Endothelial cell of umbilical vein (primary cell): ENCODE data around the gene NCKAP5. TPM values are rescaled to one million over a fixed set of nuclear protein-coding genes. Genes with fewer than 3 reads are reported as not detected.

ENCODE experiments used
- BruUV-seq: library from RNA; stranded (reverse); fragments of 400-500 nt; replicated peaks from 2 replicates; lab custom pipeline; 2021; lab: Mats Ljungman, UMichigan
- CTCF ChIA-PET: fragments of 300-600, 350-600 bp; sonication (Branson Sonifier 250); formaldehyde crosslinking; loops from one replicate; lab custom pipeline; 2021; ENCODE audit warnings: antibody characterized with exemption, inconsistent platforms; lab: Charles Lee
- POLR2A ChIA-PET: fragments of 300-600, 350-600 bp; sonication (Branson Sonifier 250); formaldehyde crosslinking; loops from one replicate; lab custom pipeline; 2021; ENCODE audit warnings: antibody characterized with exemption, inconsistent platforms; lab: Charles Lee
- DNase-seq: peaks from one replicate; pipeline ENCODE4 v3.0.0-alpha.2; 2011; ENCODE audit warnings: low read depth, low spot score
- FAIRE-seq: peaks from 2 replicates; lab custom pipeline; 2011; peaks lifted over from hg19 to GRCh38; lab: Jason Lieb, UNC
- H2AFZ ChIP-seq: 2 replicates; pipeline ENCODE4 v1.6.0; 2012; ENCODE audit warnings: low read depth, low read length, control low read depth, inconsistent platforms
- H3K27ac ChIP-seq: 2 replicates; pipeline ENCODE4 v1.5.1; 2011; ENCODE audit warnings: low read depth, mild to moderate bottlenecking, control low read depth, low read length, moderate library complexity; ENCODE audit not compliant: insufficient read depth
- H3K27me3 ChIP-seq, 2 experiments: 2 replicates each; pipeline versions ENCODE4 v1.6.0 to v1.6.1; 2011; ENCODE audit warnings: low read length in 2 of 2, mixed read lengths in 1 of 2; ENCODE audit not compliant: control insufficient read depth in 2 of 2, insufficient read depth in 2 of 2
- H3K36me3 ChIP-seq, 2 experiments: 2 replicates in 1 of 2; 3 replicates in 1 of 2; pipeline ENCODE4 v1.5.1; 2011; ENCODE audit warnings: low read length in 2 of 2, mild to moderate bottlenecking in 1 of 2, moderate library complexity in 1 of 2; ENCODE audit not compliant: control insufficient read depth in 2 of 2, insufficient read depth in 2 of 2; ENCODE audit errors: extremely low read depth in 1 of 2
- H3K4me1 ChIP-seq: 3 replicates; pipeline ENCODE4 v1.5.1; 2011; ENCODE audit warnings: mild to moderate bottlenecking, low read length; ENCODE audit not compliant: control insufficient read depth, insufficient read depth; ENCODE audit errors: extremely low read depth
- H3K4me2 ChIP-seq: 2 replicates; pipeline ENCODE4 v1.6.1; 2011; ENCODE audit warnings: low read length, control low read depth, mixed read lengths; ENCODE audit not compliant: insufficient read depth
- H3K4me3 ChIP-seq, 3 experiments: fragments of 200-600 bp in 1 of 3; sonication (generic), shearing (Covaris generic) in 1 of 3; replicated peaks in 1 of 3; 2 replicates each; pipeline ENCODE4 v1.5.1; 2011 to 2016; ENCODE audit warnings: control low read depth in 3 of 3, low read length in 3 of 3, mild to moderate bottlenecking in 2 of 3, inconsistent platforms in 1 of 3, low read depth in 1 of 3, moderate library complexity in 1 of 3; ENCODE audit not compliant: insufficient read depth in 1 of 3
- H3K79me2 ChIP-seq: 2 replicates; pipeline ENCODE4 v1.6.0; 2012; ENCODE audit warnings: low read length, inconsistent platforms; ENCODE audit not compliant: control insufficient read depth, insufficient read depth
- H3K9ac ChIP-seq: replicated peaks from 2 replicates; pipeline ENCODE3; 2011; ENCODE audit warnings: low read length, control low read depth; ENCODE audit not compliant: insufficient read depth; ENCODE audit errors: extremely low read depth
- H3K9me1 ChIP-seq: replicated peaks from 3 replicates; pipeline ENCODE4 v1.6.0; 2011; ENCODE audit warnings: mild to moderate bottlenecking, low read length; ENCODE audit not compliant: control insufficient read depth, insufficient read depth; ENCODE audit errors: extremely low read depth
- H3K9me3 ChIP-seq: replicated peaks from 2 replicates; pipeline ENCODE4 v1.5.1; 2012; ENCODE audit warnings: low read length, inconsistent platforms; ENCODE audit not compliant: control insufficient read depth, insufficient read depth
- H4K20me1 ChIP-seq: replicated peaks from 2 replicates; pipeline ENCODE3; 2011; ENCODE audit warnings: mild to moderate bottlenecking, low read length; ENCODE audit not compliant: control insufficient read depth, insufficient read depth; ENCODE audit errors: extremely low read depth
- CTCF ChIP-seq, 2 donors: IDR thresholded peaks; 1 replicate in 1 of 2; 2 replicates in 1 of 2; pipeline ENCODE4 v1.5.1; 2011; ENCODE audit warnings: low read length in 2 of 2, mild to moderate bottlenecking in 2 of 2, moderate library complexity in 2 of 2, control low read depth in 1 of 2, inconsistent platforms in 1 of 2, low read depth in 1 of 2; ENCODE audit not compliant: insufficient read depth in 1 of 2; ENCODE audit errors: extremely low read depth in 1 of 2
- EZH2 ChIP-seq: IDR thresholded peaks from 2 replicates; pipeline ENCODE4 v1.6.1; 2012; ENCODE audit warnings: borderline replicate concordance, low read depth, mild to moderate bottlenecking, moderate library complexity, low read length, inconsistent platforms; ENCODE audit not compliant: severe bottlenecking
- FOS ChIP-seq: IDR thresholded peaks from 2 replicates; pipeline ENCODE4 v1.6.1; 2011; ENCODE audit warnings: mild to moderate bottlenecking, low read length, moderate library complexity, borderline replicate concordance; ENCODE audit not compliant: insufficient read depth
- GATA2 ChIP-seq: IDR thresholded peaks from 2 replicates; pipeline ENCODE4 v1.7.0; 2011; ENCODE audit warnings: low read depth, mild to moderate bottlenecking, moderate library complexity, mixed read lengths, low read length; ENCODE audit not compliant: insufficient read length, insufficient read depth
- MAX ChIP-seq: IDR thresholded peaks from 2 replicates; pipeline ENCODE4 v1.6.1; 2011; ENCODE audit not compliant: insufficient read depth, insufficient read length
- POLR2A ChIP-seq: IDR thresholded peaks from 2 replicates; pipeline ENCODE4 v1.6.1; 2012; ENCODE audit warnings: low read depth, mild to moderate bottlenecking, control low read depth, low read length
- POLR2AphosphoS5 ChIP-seq: IDR thresholded peaks from 2 replicates; pipeline ENCODE4 v1.6.1; 2012; ENCODE audit warnings: low read depth, mild to moderate bottlenecking, control low read depth, low read length, moderate library complexity; ENCODE audit not compliant: insufficient read depth
- dilution Hi-C: fragments of 300-500 bp; cut with MboI; formaldehyde crosslinking; loops from one replicate; pipeline ENCODE4 v1.15.0; 2019; ENCODE audit warnings: low sequenced_read_pairs; ENCODE audit not compliant: extremely low pct_ligation_motif_present
- intact Hi-C: fragments of 100-400 bp; cut with micrococcal nuclease; formaldehyde crosslinking; loops from one replicate; pipeline ENCODE4 v1.10.0; 2022
- polyA plus RNA-seq, 4 experiments: library from polyadenylated mRNA; depleted of rRNA in 3 of 4; stranded (reverse) in 3 of 4; unstranded in 1 of 4; fragments of >200 nt; gene quantifications; 2 replicates each; pipeline versions ENCODE4 v1.2.1 to v1.2.3, GENCODE V29; 2011 to 2012; ENCODE audit warnings: missing spikeins in 1 of 4
- total RNA-seq: library from RNA; stranded (reverse); gene quantifications from 2 replicates; pipeline ENCODE4 v1.2.3, GENCODE V29; 2021

Gene NCKAP5
- total and polyA plus RNA-seq, 2 donors (not counting 3 experiments of a cell fraction or from before 2014, with no cell fraction given): 0.47 to 3.3 TPM

GRCh38 chr2:133438848-133439564 is 129.3 kb downstream of the NCKAP5 start:
- Histone ChIP-seq H3K27ac (no peak overlapping the region), H4K20me1 (no peaks in the 10 kb centered on the region), H3K27me3 (no peaks in the 10 kb centered on the region), H3K79me2 (no peaks in the 10 kb centered on the region), H3K36me3 (no peaks in the 10 kb centered on the region), H2AFZ (no peak overlapping the region), H3K9ac (no peak overlapping the region), H3K4me2 (no peak overlapping the region), H3K9me3 (no peaks in the 10 kb centered on the region), H3K9me1 (no peaks in the 10 kb centered on the region), H3K4me1 (no peaks in the 10 kb centered on the region), H3K4me3 (no peak overlapping the region)
- FAIRE-seq (no peak), DNase-seq (no peak)
- intact Hi-C loops (no loop called here), dilution Hi-C loops (no loop called here)
- ChIA-PET POLR2A (no interaction called here), CTCF (no interaction called here)
- TF ChIP-seq POLR2AphosphoS5: no peak
- no peak for TF ChIP-seq POLR2A
- no peak for TF ChIP-seq GATA2
- TF ChIP-seq FOS: no peak
- TF ChIP-seq MAX: no peak
- TF ChIP-seq CTCF (IDR thresholded peaks at IDR 0.05; ENCODE audit: extremely low read depth in 1 of 2, insufficient read depth in 1 of 2, low read depth in 1 of 2, low read length in 2 of 2): no peak
- no peak for TF ChIP-seq EZH2
- BruUV-seq: no TSS peak
